Mucosa of descending colon (tissue), 3 donors: ENCODE results near the gene IFT27. TPM values are rescaled to one million over a fixed set of nuclear protein-coding genes. Genes with fewer than 3 reads are reported as not detected.

Experiments used
- ATAC-seq: fragments of 200-7000 bp; cut with Tn5 transposase; one replicate; pipeline ENCODE4 v1.9.1; 2020; ENCODE audit warnings: mild to moderate bottlenecking, moderate library complexity
- DNase-seq, 3 donors: peaks; one replicate each; pipeline ENCODE4 v3.0.0-alpha.2; 2020
- H3K36me3 ChIP-seq: fragments of 200-600 bp; one replicate; pipeline ENCODE4 v1.8.0; 2021; ENCODE audit warnings: low read depth, mild to moderate bottlenecking
- H3K4me1 ChIP-seq: fragments of 200-600 bp; one replicate; pipeline ENCODE4 v1.8.0; 2021; ENCODE audit warnings: low read depth, mild to moderate bottlenecking
- H3K4me3 ChIP-seq: fragments of 200-600 bp; one replicate; pipeline ENCODE4 v1.8.0; 2021; ENCODE audit warnings: mild to moderate bottlenecking
- H3K9me3 ChIP-seq: fragments of 200-600 bp; one replicate; pipeline ENCODE4 v1.8.0; 2021; ENCODE audit warnings: mild to moderate bottlenecking
- CTCF ChIP-seq: fragments of 200-600 bp; IDR thresholded peaks from one replicate; pipeline ENCODE4 v1.8.0; 2022; ENCODE audit warnings: antibody characterized with exemption, mild to moderate bottlenecking
- intact Hi-C, 2 donors: fragments of 100-400 bp; cut with DNase I in 1 of 2; cut with micrococcal nuclease in 1 of 2; formaldehyde crosslinking; loops; one replicate each; pipeline versions ENCODE4 v1.11.0 to v1.11.1; 2022; cut with DNase I, micrococcal nuclease
- total RNA-seq, 3 donors: library from RNA; stranded (reverse); fragmentation: NEBNext Ultra II Directional in 2 of 3; extraction: Animal tissue kit (Norgen Biotek cat#: 25700) in 2 of 3; gene quantifications; one replicate each; pipeline versions ENCODE4 v1.2.1 to v1.2.4, GENCODE V29; 2021 to 2023
- donor health status: DM: no; HTN: no; CAD: no; lungs with moderate emphysema.
- donor health status: DM: no; HTN: no; CAD: no.
- donor health status: DM: no; HTN: yes; CAD: no.

The IFT27 gene
- total RNA-seq, 3 donors from 2014 or later = 29.0 to 37.2 (median 29.7) TPM

- TF ChIP-seq CTCF = peak; percentile 81
- Histone ChIP-seq H3K36me3 (no peaks in the 10 kb centered on the region), H3K4me3 (no peak overlapping the region), H3K4me1 (peaks cover 5% of the 10 kb centered on the region), H3K9me3 (no peaks in the 10 kb centered on the region)
- peak; percentile 98 for ATAC-seq
- DNase-seq = peak; percentile 80 to 91 (median 86)
- intact Hi-C loops = loop anchor here (10.0 kb wide), 2 partner anchors 73 to 193 kb away; no protein-coding TSS in a partner anchor
Measured at GRCh38 chr22:36781656-36782627, 6.0 kb upstream of the IFT27 start.

- ATAC-seq (no peak), DNase-seq (no peak)
- Histone ChIP-seq H3K36me3 (no peaks in the 10 kb centered on the region), H3K4me1 (peaks cover 18% of the 10 kb centered on the region), H3K9me3 (no peaks in the 10 kb centered on the region), H3K4me3 (no peak overlapping the region)
- no peak for TF ChIP-seq CTCF
- intact Hi-C loops = loop anchor here in 1 of 2 donors (10.0 kb wide), 1 partner anchor 233 kb away; no protein-coding TSS in a partner anchor
Measured at GRCh38 chr22:36778020-36778419, 2.1 kb upstream of the IFT27 start.

- intact Hi-C loops = loop anchor here in 1 of 2 donors (10.0 kb wide), 1 partner anchor 232 kb away; no protein-coding TSS in a partner anchor
- Histone ChIP-seq H3K4me1 (peaks cover 12% of the 10 kb centered on the region), H3K4me3 (no peak overlapping the region), H3K36me3 (no peaks in the 10 kb centered on the region), H3K9me3 (no peaks in the 10 kb centered on the region)
- DNase-seq (peak in 1 of 3 donors; percentile 18), ATAC-seq (no peak)
- TF ChIP-seq CTCF = no peak
Measured at GRCh38 chr22:36776722-36777121, 803 bp upstream of the IFT27 start.

GRCh38 chr22:36775586-36775963, 344 bp downstream of the IFT27 start:
- peak; percentile 46 to 76 (median 57) for DNase-seq
- intact Hi-C loops = loop anchor here in 1 of 2 donors (10.0 kb wide), 1 partner anchor 231 kb away; no protein-coding TSS in a partner anchor
- H3K4me3 ChIP-seq = peak overlapping the region; percentile 94
- no peaks in the 10 kb centered on the region for H3K36me3 ChIP-seq
- TF ChIP-seq CTCF = no peak
- H3K9me3 ChIP-seq = no peaks in the 10 kb centered on the region
- H3K4me1 ChIP-seq = peaks cover 12% of the 10 kb centered on the region
- peak; percentile 4 for ATAC-seq

- ATAC-seq = no peak
- no peak for TF ChIP-seq CTCF
- intact Hi-C loops = loop anchor here in 1 of 2 donors (10.0 kb wide), 1 partner anchor 229 kb away; no protein-coding TSS in a partner anchor
- Histone ChIP-seq H3K4me3 (no peak overlapping the region), H3K9me3 (no peaks in the 10 kb centered on the region), H3K4me1 (peaks cover 12% of the 10 kb centered on the region), H3K36me3 (no peaks in the 10 kb centered on the region)
- peak in 1 of 3 donors; percentile 36 for DNase-seq
Measured at GRCh38 chr22:36773935-36774334, 2.0 kb downstream of the IFT27 start.
